ENCODE measurements around the gene GPR171. TPM values are rescaled to one million over a fixed set of nuclear protein-coding genes. Genes with fewer than 3 reads are reported as not detected.
"Not testable (repeated sequence)": the region's sequence is repeated elsewhere in the genome, so short reads cannot be mapped to it uniquely, and the experiment has no call there.

The GPR171 gene
- not detected for polyA plus RNA-seq (ENCODE audit: insufficient read length)

- no peak for DNase-seq (ENCODE audit: low read depth)
Observed at GRCh38 chr3:151203051-151203420, at the start of gene GPR171. Gene GPR171 (minus strand): TSS chr3:151203216. CDS start chr3:151199386, 3,830 bp downstream.

- DNase-seq (ENCODE audit: low read depth) = no peak
Observed at GRCh38 chr3:151248772-151249337, 45.8 kb upstream of the GPR171 start.

- DNase-seq (ENCODE audit: low read depth) = not testable (repeated sequence)
Observed at GRCh38 chr3:151242006-151242405, 39.0 kb upstream of the GPR171 start.

- DNase-seq (ENCODE audit: low read depth) = no peak
Observed at GRCh38 chr3:151236736-151237135, 33.7 kb upstream of the GPR171 start.

GRCh38 chr3:151236316-151236715 lies 33.3 kb upstream of the GPR171 start:
- DNase-seq (ENCODE audit: low read depth) = no peak

GRCh38 chr3:151234825-151235224 lies 31.8 kb upstream of the GPR171 start:
- no peak for DNase-seq (ENCODE audit: low read depth)

- DNase-seq (ENCODE audit: low read depth) = no peak
Observed at GRCh38 chr3:151232991-151233390, 30.0 kb upstream of the GPR171 start.

- DNase-seq (ENCODE audit: low read depth) = not testable (repeated sequence)
Observed at GRCh38 chr3:151232403-151232802, 29.4 kb upstream of the GPR171 start.

GRCh38 chr3:151230646-151231045 lies 27.6 kb upstream of the GPR171 start:
- DNase-seq (ENCODE audit: low read depth) = no peak

GRCh38 chr3:151228666-151229040 lies 25.6 kb upstream of the GPR171 start:
- DNase-seq (ENCODE audit: low read depth) = no peak

GRCh38 chr3:151227807-151228665 lies 25.0 kb upstream of the GPR171 start:
- DNase-seq (ENCODE audit: low read depth) = peak; percentile 73

- no peak for DNase-seq (ENCODE audit: low read depth)
Observed at GRCh38 chr3:151227266-151227806, 24.3 kb upstream of the GPR171 start.

GRCh38 chr3:151226825-151227224 lies 23.8 kb upstream of the GPR171 start:
- DNase-seq (ENCODE audit: low read depth) = no peak

- DNase-seq (ENCODE audit: low read depth) = no peak
Observed at GRCh38 chr3:151226088-151226563, 23.1 kb upstream of the GPR171 start.

- no peak for DNase-seq (ENCODE audit: low read depth)
Observed at GRCh38 chr3:151225040-151225975, 22.3 kb upstream of the GPR171 start.

GRCh38 chr3:151224268-151224866 lies 21.4 kb upstream of the GPR171 start:
- DNase-seq (ENCODE audit: low read depth) = no peak

- DNase-seq (ENCODE audit: low read depth) = no peak
Observed at GRCh38 chr3:151219056-151219455, 16.0 kb upstream of the GPR171 start.

- no peak for DNase-seq (ENCODE audit: low read depth)
Observed at GRCh38 chr3:151218136-151218535, 15.1 kb upstream of the GPR171 start.

- DNase-seq (ENCODE audit: low read depth) = no peak
Observed at GRCh38 chr3:151216641-151217607, 13.9 kb upstream of the GPR171 start.

- DNase-seq (ENCODE audit: low read depth) = no peak
Observed at GRCh38 chr3:151214459-151214858, 11.4 kb upstream of the GPR171 start.
